GM19193 (cell line): Measurements from ENCODE around the gene SEMA6C.

Source experiments
- POLR2A ChIP-seq: IDR thresholded peaks from 4 replicates; pipeline ENCODE4 v1.6.1; 2011; ENCODE audit not compliant: insufficient read depth, insufficient read length; ENCODE audit errors: extremely low read depth

SEMA6C gene

DNA sequence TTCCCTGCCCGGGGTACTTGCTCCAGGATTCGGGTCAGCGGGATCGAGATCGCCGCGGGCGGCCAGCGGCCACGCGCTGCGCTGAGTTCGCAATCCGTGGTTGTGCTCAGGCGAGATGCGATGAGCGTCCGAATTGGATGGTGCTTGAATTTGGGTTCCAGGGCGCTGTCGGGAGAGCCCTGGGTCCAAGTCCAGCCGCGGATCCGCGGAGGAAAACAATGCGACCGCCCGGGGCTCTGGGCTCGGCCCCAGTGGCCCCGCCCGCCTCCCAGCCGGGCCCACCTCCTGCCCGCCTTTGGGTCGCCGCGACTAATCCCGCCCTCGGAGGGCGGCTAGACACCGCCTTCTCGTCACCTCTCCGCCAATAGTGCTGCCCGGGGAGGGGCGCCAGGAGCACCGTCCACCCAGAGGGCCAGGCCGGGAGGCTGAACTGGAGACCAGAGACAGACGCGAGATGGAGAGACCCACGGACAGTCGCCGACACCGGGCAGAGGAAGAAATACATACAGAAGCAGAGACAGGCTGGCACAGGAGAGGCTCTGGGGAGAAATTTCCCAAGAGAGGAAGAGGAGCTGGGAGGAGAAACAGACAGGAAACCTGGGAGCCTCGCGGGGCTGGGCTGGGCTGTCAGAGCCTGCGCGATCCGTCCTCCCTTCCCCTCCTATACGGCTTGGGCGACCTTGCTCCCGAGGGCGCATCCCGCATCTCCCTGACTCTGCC is at the start of gene SEMA6C:
Gene SEMA6C (minus strand): TSS at position 220 of the 720 bp plus-strand sequence. CDS start 4,010 bp downstream, outside the sequence.
- TF ChIP-seq POLR2A: peak; percentile 32

- TF ChIP-seq POLR2A: no peak
Measured at GRCh38 chr1:151193856-151194255, 47.4 kb upstream of the SEMA6C start.

DNA sequence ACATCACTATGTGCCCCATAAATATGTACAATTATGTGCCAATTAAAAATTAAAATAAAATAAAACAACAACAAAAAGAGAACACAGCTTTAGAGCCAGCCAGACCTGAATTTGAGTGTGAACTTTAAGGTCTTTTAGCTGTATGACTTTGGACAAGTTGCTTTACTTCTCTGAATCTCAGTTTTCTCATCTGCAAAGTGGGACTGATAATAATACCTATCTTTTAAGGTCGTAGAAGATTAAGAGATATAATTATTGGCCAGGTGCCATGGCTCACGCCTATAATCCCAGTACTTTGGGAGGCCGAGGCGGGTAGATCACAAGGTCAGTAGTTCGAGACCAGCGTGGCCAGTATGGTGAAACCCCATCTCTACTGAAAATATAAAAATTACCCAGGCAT is 46.9 kb upstream of the SEMA6C start:
- no peak for TF ChIP-seq POLR2A

DNA sequence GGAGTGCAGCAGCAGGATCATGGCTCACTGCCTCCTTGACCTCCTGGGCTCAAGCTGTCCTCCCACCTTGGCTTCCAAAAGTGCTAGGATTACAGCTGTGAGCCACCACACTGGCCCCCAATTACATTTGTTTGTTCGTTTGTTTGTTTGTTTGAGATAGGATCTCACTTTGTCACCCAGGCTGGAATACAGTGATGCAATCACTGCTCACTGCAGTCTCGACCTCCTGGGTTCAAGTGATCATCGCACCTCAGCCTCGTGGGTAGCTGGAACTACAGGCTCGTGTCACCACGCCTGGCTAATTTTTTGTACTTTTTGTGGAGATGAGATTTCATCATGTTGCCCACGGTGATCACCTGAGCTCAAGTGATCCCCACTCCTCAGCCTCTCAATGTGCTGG is 45.6 kb upstream of the SEMA6C start:
- no peak for TF ChIP-seq POLR2A

DNA sequence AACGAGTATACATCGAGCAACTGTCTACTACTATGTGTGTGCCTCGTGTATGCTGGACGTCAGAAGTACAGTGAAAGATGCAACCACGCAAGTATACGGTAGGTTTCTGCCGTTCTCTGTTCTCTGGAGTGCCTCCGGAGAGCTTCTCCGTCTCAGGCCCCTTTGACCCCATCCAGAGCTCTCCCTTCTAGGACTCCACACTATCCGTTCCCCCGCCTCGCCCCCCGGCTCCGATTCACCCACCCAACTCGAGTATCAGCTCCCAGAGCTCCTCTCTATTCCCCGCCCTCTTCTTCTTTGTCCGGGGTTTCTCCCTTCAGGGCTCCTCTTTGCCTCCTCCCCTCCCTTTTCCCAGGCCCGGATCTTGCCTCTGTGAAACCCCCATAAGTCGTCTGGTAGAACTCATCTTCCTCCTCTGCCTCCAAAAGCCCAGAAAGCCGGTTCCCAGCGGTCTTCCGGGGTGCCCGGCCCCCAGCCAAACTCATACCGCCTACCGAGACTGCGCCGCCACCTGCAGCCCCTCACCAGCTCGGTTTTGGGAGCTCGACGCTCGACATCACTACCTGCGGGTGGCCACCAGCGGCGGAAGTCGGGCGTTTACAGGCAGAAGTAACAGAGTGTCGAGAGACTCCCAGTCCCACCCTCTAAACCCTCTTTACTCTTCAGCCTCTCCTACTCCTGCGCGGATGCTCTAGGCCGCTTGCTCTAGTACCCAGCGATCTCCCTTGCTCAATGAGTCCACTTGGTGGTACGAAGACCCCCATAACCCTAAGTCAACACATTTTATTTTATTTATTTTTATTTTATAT is 43.4 kb upstream of the SEMA6C start, which contains the start of gene VPS72:
Gene VPS72 (minus strand): TSS at position 561 of the 809 bp plus-strand sequence. CDS start 76 bp downstream, at position 485.
- TF ChIP-seq POLR2A: peak; percentile 90

- TF ChIP-seq POLR2A: no peak
Measured at GRCh38 chr1:151187205-151187604, 40.8 kb upstream of the SEMA6C start.

DNA sequence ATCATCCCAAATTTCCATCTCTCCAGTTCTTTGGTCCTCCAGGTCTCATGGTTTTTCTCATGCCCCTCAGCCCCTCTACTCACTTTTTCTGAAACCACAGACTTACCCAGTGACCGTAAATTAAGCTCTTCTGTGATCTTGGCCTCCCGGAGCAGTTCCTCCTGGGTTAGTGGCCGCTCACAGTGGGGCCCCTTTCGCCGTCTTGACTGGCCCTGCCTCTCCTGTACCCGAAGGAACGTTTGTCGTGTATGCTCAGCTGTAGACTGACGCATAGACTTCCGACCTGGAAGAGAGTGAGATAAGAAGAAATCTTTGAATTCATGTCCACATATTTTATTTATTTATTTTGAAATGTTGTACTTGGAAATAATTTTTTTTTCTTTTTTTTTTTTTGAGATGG is 37.8 kb upstream of the SEMA6C start:
- no peak for TF ChIP-seq POLR2A

- no peak for TF ChIP-seq POLR2A
Measured at GRCh38 chr1:151176514-151177045, 30.1 kb upstream of the SEMA6C start.

- no peak for TF ChIP-seq POLR2A
Measured at GRCh38 chr1:151175863-151176262, 29.4 kb upstream of the SEMA6C start, which contains the start of gene TMOD4. Gene TMOD4 (minus strand): TSS chr1:151175981. CDS start chr1:151174875, 1,106 bp downstream.

DNA sequence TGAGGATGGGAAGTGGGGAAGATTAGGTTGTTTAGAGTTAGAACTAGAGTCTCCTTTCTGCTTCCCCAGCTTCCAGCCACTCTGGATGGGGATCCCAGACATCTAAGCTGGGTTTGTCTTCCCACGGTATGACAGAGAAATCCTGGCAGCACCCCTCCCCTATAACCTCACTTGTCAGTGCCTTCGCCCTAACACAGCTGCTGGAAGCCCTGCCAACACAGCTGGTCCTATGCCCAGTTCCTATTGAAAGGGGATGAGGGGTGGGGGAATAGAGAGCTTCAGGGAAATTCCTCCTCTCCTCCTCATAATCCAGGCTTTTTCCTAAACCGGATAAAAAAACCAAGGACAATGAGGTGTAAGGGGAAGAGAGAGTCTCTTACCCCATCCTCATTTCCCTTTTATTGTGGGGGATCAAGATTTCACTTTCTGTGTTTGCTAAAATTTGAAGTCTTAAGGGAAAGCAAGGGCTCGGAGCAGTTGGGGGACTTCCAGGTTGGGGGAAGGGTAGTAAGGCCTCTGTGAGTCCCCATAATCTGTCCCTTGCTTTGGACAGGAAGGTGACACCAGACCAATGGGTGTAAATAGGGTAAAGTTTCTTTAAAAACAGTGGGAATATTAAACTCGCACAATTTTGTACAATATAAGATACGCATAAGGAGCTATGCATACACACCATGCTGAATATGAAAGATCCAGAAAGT is 28.8 kb upstream of the SEMA6C start:
- TF ChIP-seq POLR2A: no peak

DNA sequence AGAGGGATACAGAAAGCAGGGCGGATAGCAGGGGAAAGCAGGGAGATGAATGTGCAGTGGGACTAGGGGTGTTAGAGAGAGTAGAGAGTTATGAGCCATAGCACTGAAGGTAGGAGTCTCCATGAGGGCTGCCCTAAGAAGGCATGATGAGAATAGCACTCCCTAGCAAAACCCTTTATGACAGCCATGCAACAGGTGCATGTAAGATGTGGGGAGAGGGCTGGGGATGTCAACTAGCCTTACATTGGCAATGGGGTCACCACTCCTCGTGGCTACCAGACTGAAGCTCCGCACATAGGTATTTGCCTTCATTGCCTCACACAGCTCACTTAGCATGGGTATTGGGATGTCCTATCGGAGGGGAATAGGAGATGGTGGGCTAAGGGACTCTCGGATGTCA is 24.8 kb upstream of the SEMA6C start:
- no peak for TF ChIP-seq POLR2A

DNA sequence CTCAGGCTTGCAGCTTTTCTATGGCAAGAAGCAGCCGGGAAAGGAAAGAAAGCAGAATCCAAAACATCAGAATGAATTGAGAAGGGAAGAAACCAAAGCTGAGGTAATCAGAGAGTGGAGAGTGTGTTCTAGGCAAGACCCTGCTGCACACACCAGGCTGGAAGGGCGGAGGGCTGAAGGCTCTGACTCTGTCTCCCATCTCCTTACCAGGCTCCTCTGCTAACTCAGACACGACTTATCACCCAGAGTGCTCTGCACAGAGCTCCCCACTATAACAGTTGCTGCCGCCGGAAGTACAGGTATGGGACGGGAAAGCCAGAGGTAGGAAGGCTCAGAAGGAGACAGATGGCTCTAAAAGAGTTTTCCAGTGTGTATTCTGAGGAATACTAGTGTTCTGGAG is 20.7 kb upstream of the SEMA6C start:
- no peak for TF ChIP-seq POLR2A

GRCh38 chr1:151166505-151166956 is 20.1 kb upstream of the SEMA6C start:
- no peak for TF ChIP-seq POLR2A

- TF ChIP-seq POLR2A: peak; percentile 89
Measured at GRCh38 chr1:151165738-151166504, 19.5 kb upstream of the SEMA6C start, which contains the start of the genes LYSMD1 and SCNM1. Gene LYSMD1 (minus strand): TSS chr1:151165902. CDS start chr1:151165258, 644 bp downstream. Gene SCNM1 (plus strand): TSS chr1:151166144. CDS start chr1:151166153, 9 bp downstream.
